MM.1S (cell line): ENCODE data around the gene CHAF1B.

ENCODE experiments used
- DNase-seq: peaks from one replicate; pipeline ENCODE4 v3.0.0-alpha.2; 2015
- H2AFZ ChIP-seq: fragments of 300-600 bp; sonication (generic); 2 replicates; pipeline ENCODE4 v1.6.0; 2016; ENCODE audit warnings: antibody characterized with exemption, low read length
- H3F3A ChIP-seq: fragments of 300-600 bp; sonication (generic); 2 replicates; pipeline ENCODE4 v1.6.1; 2016; ENCODE audit warnings: mild to moderate bottlenecking, antibody characterized with exemption, low read length, moderate library complexity, mixed read lengths; ENCODE audit not compliant: insufficient read depth
- H3K27ac ChIP-seq: fragments of 300-600 bp; sonication (generic); 2 replicates; pipeline ENCODE4 v1.5.1; 2016; ENCODE audit warnings: mild to moderate bottlenecking, low read length
- H3K27me3 ChIP-seq: fragments of 300-600 bp; sonication (generic); replicated peaks from 2 replicates; pipeline ENCODE4 v1.6.0; 2016; ENCODE audit warnings: low read length; ENCODE audit not compliant: insufficient read depth
- H3K36me3 ChIP-seq: fragments of 300-600 bp; sonication (generic); replicated peaks from 2 replicates; pipeline ENCODE4 v1.6.1; 2016; ENCODE audit warnings: mild to moderate bottlenecking, low read length, mixed read lengths; ENCODE audit not compliant: insufficient read depth
- H3K4me1 ChIP-seq: fragments of 300-600 bp; sonication (generic); 2 replicates; pipeline ENCODE4 v1.6.1; 2016; ENCODE audit warnings: low read length, mixed read lengths
- H3K4me2 ChIP-seq: fragments of 300-600 bp; sonication (generic); 2 replicates; pipeline ENCODE4 v1.6.0; 2016; ENCODE audit warnings: low read depth, low read length
- H3K4me3 ChIP-seq: fragments of 300-600 bp; sonication (generic); 2 replicates; pipeline ENCODE4 v1.5.1; 2016; ENCODE audit warnings: low read length, mixed read lengths
- H3K79me2 ChIP-seq: fragments of 300-600 bp; sonication (generic); 2 replicates; pipeline ENCODE4 v1.6.1; 2016; ENCODE audit warnings: mixed run types, low read length, mixed read lengths
- H3K9ac ChIP-seq: fragments of 300-600 bp; sonication (generic); 2 replicates; pipeline ENCODE4 v1.6.1; 2016; ENCODE audit warnings: low read length, mixed read lengths
- H3K9me2 ChIP-seq: fragments of 300-600 bp; sonication (generic); replicated peaks from 2 replicates; pipeline ENCODE4 v1.6.1; 2016; ENCODE audit warnings: mild to moderate bottlenecking, low read length, mixed read lengths; ENCODE audit not compliant: insufficient read depth
- H3K9me3 ChIP-seq: fragments of 300-600 bp; sonication (generic); replicated peaks from 2 replicates; pipeline ENCODE4 v1.6.1; 2016; ENCODE audit warnings: mild to moderate bottlenecking, low read length, mixed read lengths; ENCODE audit not compliant: insufficient read depth
- H4K20me1 ChIP-seq: fragments of 300-600 bp; sonication (generic); 2 replicates; pipeline ENCODE4 v1.6.1; 2016; ENCODE audit warnings: mild to moderate bottlenecking, low read length, moderate library complexity, mixed read lengths; ENCODE audit not compliant: insufficient read depth
- CTCF ChIP-seq: fragments of 300-600 bp; sonication (generic); IDR thresholded peaks from 2 replicates; pipeline ENCODE4 v1.5.1; 2016; ENCODE audit warnings: antibody characterized with exemption, low read length, mixed read lengths
- EZH2 ChIP-seq: fragments of 300-600 bp; sonication (generic); optimal IDR thresholded peaks from 2 replicates; pipeline ENCODE3; 2017; ENCODE audit warnings: low read depth, mild to moderate bottlenecking, antibody characterized with exemption, low read length, mixed read lengths
- EZH2phosphoT487 ChIP-seq: fragments of 300-600 bp; sonication (generic); IDR thresholded peaks from 2 replicates; pipeline ENCODE4 v1.6.1; 2018; ENCODE audit warnings: antibody characterized with exemption, low read length

The CHAF1B gene

DNA sequence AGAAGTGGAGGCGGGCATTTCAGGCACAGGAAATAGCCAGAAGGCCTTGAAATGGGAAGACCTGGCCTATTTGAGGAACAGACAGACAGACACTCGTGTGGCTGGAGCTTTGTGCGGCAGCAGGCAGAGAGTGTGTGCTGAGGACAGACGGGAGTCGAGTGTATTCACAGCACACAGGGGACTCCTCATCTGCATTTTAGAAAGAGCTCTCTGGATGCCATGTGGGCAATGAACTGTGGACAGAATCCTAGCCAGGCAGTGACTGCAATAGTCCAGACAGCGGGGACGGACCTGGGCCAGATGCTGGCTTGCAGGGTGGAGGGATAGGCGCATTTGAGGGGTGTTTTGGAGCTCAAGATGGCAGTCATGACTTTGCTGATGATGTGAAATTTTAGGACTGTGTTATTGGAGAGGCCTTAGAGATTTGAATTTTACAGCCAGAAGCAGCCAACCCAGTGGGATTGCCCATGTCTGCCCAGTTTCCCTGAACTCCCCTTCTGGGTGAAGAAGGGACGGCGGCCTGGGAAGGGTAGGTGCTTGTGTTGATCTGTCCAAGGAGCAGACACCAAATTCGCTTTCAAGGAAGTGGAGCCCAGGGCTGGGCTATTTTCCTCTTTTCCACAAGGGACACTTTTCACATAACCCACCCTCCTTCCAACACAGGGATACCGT, 43.7 kb downstream of the CHAF1B start:
- no peak overlapping the region for H3K4me2 ChIP-seq
- H2AFZ ChIP-seq: no peak overlapping the region
- no peak overlapping the region for H3K4me3 ChIP-seq
- no peaks in the 10 kb centered on the region for H3K36me3 ChIP-seq
- H4K20me1 ChIP-seq: no peaks in the 10 kb centered on the region
- no peaks in the 10 kb centered on the region for H3K27me3 ChIP-seq
- no peak for TF ChIP-seq CTCF
- DNase-seq: no peak
- no peaks in the 10 kb centered on the region for H3K79me2 ChIP-seq
- H3K9ac ChIP-seq: no peak overlapping the region
- H3K4me1 ChIP-seq: no peaks in the 10 kb centered on the region
- no peak overlapping the region for H3K27ac ChIP-seq
- H3K9me3 ChIP-seq: no peaks in the 10 kb centered on the region
- H3K9me2 ChIP-seq: no peaks in the 10 kb centered on the region
- no peaks in the 10 kb centered on the region for H3F3A ChIP-seq

DNA sequence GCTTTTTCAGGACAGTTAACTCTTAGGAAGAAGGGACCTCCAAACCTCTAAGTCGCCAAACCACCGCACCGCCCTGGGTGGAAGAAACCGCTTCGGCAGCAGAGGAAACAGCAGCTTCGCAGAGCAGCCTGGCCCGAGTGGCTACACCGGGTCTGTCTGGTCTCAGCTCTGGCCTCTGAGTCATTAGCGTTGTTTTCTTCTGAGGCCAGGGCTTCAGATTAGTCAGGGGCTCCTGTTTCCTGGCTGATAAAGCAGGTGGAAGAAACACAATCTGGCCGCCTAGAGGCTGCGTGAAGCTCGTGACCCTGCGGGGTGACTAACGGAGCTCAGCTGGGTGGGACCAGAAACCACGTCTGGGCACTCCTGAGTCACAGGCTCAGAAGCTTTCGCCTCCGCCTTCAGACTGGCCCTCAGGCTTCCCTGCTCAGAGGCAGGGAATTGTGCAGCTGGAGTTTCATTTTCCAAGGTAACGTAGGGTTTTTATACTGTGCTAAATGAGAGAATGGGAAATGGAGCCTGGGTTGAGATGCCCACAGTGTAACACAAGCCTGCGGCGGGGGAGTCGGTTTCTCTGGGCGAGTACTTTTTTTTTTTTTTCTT, 44.9 kb downstream of the CHAF1B start:
- Histone ChIP-seq H3K27me3 (no peaks in the 10 kb centered on the region), H3K4me1 (no peaks in the 10 kb centered on the region), H3K27ac (no peak overlapping the region), H2AFZ (no peak overlapping the region), H3K4me2 (no peak overlapping the region), H3K4me3 (no peak overlapping the region), H3K36me3 (no peaks in the 10 kb centered on the region), H4K20me1 (no peaks in the 10 kb centered on the region), H3K9me2 (no peaks in the 10 kb centered on the region), H3K9me3 (no peaks in the 10 kb centered on the region), H3F3A (no peaks in the 10 kb centered on the region), H3K79me2 (no peaks in the 10 kb centered on the region), H3K9ac (no peak overlapping the region)
- DNase-seq: no peak
- no peak for TF ChIP-seq EZH2phosphoT487
- TF ChIP-seq CTCF: no peak
- TF ChIP-seq EZH2: no peak

DNA sequence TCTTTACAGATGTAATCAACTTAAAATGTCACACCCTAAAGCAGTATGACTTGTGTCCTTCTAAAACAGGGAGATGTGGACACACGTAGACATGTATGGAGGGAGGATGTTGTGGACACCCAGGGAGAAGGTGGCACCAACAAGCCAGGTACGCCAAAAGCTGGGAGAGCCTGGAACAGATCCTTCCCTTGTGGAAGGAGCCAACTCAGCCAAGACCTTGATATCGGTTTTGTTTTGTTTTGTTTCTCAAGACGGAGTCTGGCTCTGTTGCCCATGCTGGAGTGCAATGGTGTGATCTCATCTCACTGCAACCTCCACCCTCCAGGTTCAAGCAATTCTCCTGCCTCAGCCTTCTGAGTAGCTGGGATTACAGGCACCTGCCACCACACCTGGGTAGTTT, 45.6 kb downstream of the CHAF1B start:
- no peak for DNase-seq
- H3K79me2 ChIP-seq: no peaks in the 10 kb centered on the region
- H3K36me3 ChIP-seq: no peaks in the 10 kb centered on the region
- H3K27ac ChIP-seq: no peak overlapping the region
- no peaks in the 10 kb centered on the region for H4K20me1 ChIP-seq
- H3K4me1 ChIP-seq: no peaks in the 10 kb centered on the region
- no peak overlapping the region for H3K4me3 ChIP-seq
- H3F3A ChIP-seq: no peaks in the 10 kb centered on the region
- H3K9ac ChIP-seq: no peak overlapping the region
- no peak for TF ChIP-seq CTCF
- H3K9me3 ChIP-seq: no peaks in the 10 kb centered on the region
- H2AFZ ChIP-seq: no peak overlapping the region
- H3K27me3 ChIP-seq: no peaks in the 10 kb centered on the region
- no peak overlapping the region for H3K4me2 ChIP-seq
- no peaks in the 10 kb centered on the region for H3K9me2 ChIP-seq
